Right atrium auricular region (tissue), 2 donors: ENCODE measurements around the gene OLR1. TPM values are rescaled to one million over a fixed set of nuclear protein-coding genes. Genes with fewer than 3 reads are reported as not detected.

ENCODE experiments used
- DNase-seq: peaks from one replicate; pipeline ENCODE4 v3.0.0-alpha.2; 2019; ENCODE audit warnings: low spot score
- H3K27ac ChIP-seq, 2 donors: fragments of 200-600 bp; sonication (generic); 1 replicate in 1 of 2; 2 replicates in 1 of 2; pipeline ENCODE4 v1.5.1; 2016 to 2019
- H3K27me3 ChIP-seq, 2 donors: fragments of 200-600 bp; sonication (generic); one replicate each; pipeline versions ENCODE4 v1.5.1 to v1.6.0; 2017 to 2019
- H3K36me3 ChIP-seq: fragments of 200-600 bp; sonication (generic); one replicate; pipeline ENCODE4 v1.5.1; 2016
- H3K4me1 ChIP-seq, 2 donors: fragments of 200-600 bp; sonication (generic); one replicate each; pipeline versions ENCODE4 v1.5.1 to v1.6.0; 2017 to 2019
- H3K4me3 ChIP-seq, 2 donors: fragments of 200-600 bp; sonication (generic); 1 replicate in 1 of 2; 2 replicates in 1 of 2; pipeline ENCODE4 v1.5.1; 2017 to 2019; ENCODE audit warnings: mild to moderate bottlenecking in 1 of 2, moderate library complexity in 1 of 2
- H3K9me3 ChIP-seq, 2 donors: fragments of 200-600 bp; sonication (generic); one replicate each; pipeline ENCODE4 v1.5.1; 2019
- total RNA-seq, 2 donors: library from RNA; depleted of rRNA; stranded (reverse); fragments of >200 nt; gene quantifications; one replicate each; pipeline ENCODE4 v1.1.0, GENCODE V29; 2016
- TF ChIP-seq, protein P1 (sequence below), 2 donors: fragments of 200-600 bp; sonication (generic); IDR thresholded peaks; one replicate each; pipeline ENCODE4 v1.5.1; 2019; ENCODE audit warnings: antibody characterized with exemption in 2 of 2

The OLR1 gene
- total RNA-seq, 2 donors from 2014 or later = 1.6 to 2.5 TPM

DNA sequence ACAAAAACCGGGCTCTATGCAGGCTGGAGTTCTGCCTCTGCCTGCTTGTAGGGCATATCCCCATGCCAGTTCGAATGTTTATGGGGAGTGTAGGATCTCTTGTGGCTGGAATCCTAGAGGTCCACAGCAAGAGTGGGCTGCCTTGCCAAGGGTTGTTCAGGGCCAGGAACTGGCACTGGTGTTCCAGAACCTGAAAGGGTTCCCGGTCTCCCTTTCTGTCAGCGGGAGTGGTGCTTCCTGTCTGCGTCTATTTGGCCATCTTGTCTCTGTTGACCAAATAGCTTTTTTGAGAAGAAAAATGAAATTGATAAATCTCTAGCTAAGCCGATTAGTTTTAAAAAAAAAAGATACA is 17.8 kb downstream of the OLR1 start:
- H3K27ac ChIP-seq = peak overlapping the region; percentile 87 to 90
- H3K36me3 ChIP-seq = no peaks in the 10 kb centered on the region
- peak overlapping the region; percentile 57 to 64 for H3K4me3 ChIP-seq
- no peaks in the 10 kb centered on the region for H3K27me3 ChIP-seq
- no peaks in the 10 kb centered on the region for H3K9me3 ChIP-seq
- TF ChIP-seq, protein P1, sequence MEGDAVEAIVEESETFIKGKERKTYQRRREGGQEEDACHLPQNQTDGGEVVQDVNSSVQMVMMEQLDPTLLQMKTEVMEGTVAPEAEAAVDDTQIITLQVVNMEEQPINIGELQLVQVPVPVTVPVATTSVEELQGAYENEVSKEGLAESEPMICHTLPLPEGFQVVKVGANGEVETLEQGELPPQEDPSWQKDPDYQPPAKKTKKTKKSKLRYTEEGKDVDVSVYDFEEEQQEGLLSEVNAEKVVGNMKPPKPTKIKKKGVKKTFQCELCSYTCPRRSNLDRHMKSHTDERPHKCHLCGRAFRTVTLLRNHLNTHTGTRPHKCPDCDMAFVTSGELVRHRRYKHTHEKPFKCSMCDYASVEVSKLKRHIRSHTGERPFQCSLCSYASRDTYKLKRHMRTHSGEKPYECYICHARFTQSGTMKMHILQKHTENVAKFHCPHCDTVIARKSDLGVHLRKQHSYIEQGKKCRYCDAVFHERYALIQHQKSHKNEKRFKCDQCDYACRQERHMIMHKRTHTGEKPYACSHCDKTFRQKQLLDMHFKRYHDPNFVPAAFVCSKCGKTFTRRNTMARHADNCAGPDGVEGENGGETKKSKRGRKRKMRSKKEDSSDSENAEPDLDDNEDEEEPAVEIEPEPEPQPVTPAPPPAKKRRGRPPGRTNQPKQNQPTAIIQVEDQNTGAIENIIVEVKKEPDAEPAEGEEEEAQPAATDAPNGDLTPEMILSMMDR (IDR thresholded peaks at IDR 0.05) = no peak
- peaks cover 0 to 8% of the 10 kb centered on the region in 2 donors for H3K4me1 ChIP-seq
- no peak for DNase-seq

DNA sequence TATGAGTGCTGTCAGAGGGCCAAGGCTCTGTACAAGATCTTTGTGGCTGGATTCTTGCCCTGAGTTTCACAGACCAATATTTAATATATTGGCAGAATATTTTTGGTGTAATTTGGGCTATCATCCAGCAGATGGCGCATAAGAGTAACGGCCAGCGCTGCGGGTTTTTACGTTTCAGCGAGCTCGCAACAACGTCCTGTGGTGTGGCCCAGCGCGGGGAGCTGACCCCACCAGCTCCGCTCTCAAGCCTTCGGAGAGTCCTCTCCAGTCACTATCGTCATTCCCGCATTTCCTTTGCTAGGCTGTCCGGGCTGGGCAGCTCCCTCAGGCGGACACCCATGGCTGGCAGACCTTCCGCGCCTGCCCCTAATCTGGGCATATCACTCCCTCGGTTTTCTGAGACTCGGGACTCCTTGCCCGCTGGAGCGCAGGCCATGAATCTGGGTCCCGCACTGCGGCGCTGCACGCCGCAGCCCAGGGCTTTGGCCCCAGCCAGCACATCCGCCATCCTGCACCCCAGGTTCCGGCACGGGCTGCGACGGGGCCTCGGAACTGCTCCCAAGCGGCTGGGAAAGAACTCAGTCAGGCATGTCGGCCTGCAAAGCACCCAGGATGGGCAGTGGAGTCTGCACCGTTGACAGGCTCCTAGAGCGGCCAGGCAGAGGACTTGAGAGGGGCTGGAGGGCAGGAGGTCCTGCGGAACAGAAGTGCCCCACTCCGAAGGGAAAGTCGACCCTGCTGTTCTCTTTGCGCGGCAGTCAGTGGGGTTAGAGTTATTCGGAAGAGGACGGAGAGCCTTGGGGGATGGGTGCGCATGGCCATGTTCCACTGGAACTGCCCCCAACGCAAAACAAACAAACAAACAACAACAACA is 18.4 kb downstream of the OLR1 start:
- TF ChIP-seq, protein P1 (IDR thresholded peaks at IDR 0.05) = peak; percentile 76 to 91
- Histone ChIP-seq H3K9me3 (no peaks in the 10 kb centered on the region), H3K4me1 (peaks cover 0 to 8% of the 10 kb centered on the region in 2 donors), H3K36me3 (no peaks in the 10 kb centered on the region), H3K27me3 (no peaks in the 10 kb centered on the region), H3K4me3 (peak overlapping the region; percentile 57 to 64), H3K27ac (peak overlapping the region; percentile 87 to 90)
- peak; percentile 83 for DNase-seq

DNA sequence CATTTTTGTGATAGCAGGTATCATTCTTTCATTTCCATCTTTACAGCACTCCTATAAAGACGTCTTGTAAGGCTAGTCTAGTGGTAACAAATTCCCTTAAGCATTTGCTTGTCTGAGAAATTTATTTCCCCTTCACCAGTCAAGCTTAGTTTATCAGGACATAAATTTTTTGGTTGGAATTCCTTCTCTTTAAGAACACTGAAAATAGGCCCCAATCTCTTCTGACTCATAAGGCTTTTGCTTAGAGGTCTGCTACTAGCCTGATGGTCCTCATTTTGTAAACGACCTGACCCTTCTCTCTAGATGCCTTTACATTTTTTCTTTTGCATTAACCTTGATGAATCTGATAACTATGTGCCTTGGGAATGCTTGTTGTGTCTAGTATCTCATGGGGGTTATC is 20.3 kb downstream of the OLR1 start:
- H3K4me3 ChIP-seq = no peak overlapping the region
- H3K4me1 ChIP-seq = peaks cover 0 to 8% of the 10 kb centered on the region in 2 donors
- no peaks in the 10 kb centered on the region for H3K27me3 ChIP-seq
- H3K9me3 ChIP-seq = no peaks in the 10 kb centered on the region
- no peak for DNase-seq
- TF ChIP-seq, protein P1 (IDR thresholded peaks at IDR 0.05) = no peak
- no peak overlapping the region for H3K27ac ChIP-seq
- H3K36me3 ChIP-seq = no peaks in the 10 kb centered on the region

DNA sequence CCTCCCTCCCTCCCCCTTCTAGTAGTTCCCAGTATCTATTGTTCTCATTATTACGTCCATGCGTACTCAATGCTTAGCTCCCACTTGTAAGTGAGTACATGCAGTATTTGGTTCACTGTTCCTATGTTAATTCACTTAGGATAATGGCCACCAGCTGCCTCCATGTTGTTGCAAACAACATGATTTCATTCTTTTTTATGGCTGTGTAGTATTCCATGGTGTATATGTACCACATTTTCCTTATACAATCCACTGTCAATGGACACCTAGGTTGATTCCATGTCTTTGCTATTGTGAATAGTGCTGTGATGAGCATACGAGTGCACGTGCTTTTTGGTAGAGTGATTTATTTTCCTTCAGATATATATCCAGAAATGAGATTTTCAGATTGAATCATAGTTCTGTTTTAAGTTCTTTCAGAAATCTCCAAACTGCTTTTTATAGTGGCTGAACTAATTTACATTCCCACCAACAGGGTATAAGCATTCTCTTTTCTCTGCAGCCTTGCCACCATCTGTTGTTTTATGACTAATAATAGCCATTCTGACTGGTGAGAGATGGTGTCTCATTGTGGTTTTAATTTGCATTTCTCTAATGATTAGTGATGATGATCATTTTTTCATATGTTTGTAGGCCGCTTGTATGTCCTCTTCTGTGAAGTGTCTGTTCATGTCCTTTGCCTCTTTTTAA is 24.1 kb downstream of the OLR1 start:
- H3K4me1 ChIP-seq = no peaks in the 10 kb centered on the region
- TF ChIP-seq, protein P1 (IDR thresholded peaks at IDR 0.05) = no peak
- H3K27me3 ChIP-seq = no peaks in the 10 kb centered on the region
- H3K36me3 ChIP-seq = no peaks in the 10 kb centered on the region
- no peak overlapping the region for H3K4me3 ChIP-seq
- no peaks in the 10 kb centered on the region for H3K9me3 ChIP-seq
- no peak for DNase-seq
- H3K27ac ChIP-seq = no peak overlapping the region

DNA sequence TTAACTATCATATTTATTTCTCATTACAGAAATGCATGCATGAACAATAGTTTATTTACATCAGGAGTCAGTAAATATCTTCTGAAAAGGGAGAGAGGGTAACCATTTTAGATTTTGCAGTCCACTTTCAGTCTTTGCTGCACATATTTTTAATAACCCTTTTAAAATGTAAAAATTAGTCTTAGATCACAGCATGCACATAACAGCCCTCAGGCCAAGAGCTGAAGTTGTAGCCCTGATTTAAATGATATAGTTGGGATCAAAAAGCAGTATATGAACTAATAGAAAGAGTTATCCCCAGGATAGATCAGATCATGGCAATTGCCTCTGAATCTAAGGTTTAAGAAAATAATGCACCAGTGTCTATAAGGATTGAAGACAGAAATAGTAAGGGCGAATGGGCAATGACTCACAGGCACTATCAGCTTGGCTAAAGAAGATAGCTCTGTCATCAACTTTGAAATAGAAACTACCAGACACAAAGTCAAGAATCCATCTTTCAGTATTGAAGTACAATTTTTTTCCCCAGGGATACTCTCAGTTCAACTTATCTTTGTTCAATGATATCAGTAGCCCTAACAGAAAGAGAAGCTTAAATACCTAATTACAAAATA is 28.8 kb downstream of the OLR1 start:
- Histone ChIP-seq H3K36me3 (no peaks in the 10 kb centered on the region), H3K27me3 (no peaks in the 10 kb centered on the region), H3K4me3 (no peak overlapping the region), H3K4me1 (peaks cover 0 to 3% of the 10 kb centered on the region in 2 donors), H3K27ac (peak overlapping the region; percentile 51 to 67), H3K9me3 (no peaks in the 10 kb centered on the region)
- no peak for DNase-seq
- TF ChIP-seq, protein P1 (IDR thresholded peaks at IDR 0.05) = no peak
